ENCODE data around the gene RTL9.

Gene RTL9

GRCh38 chrX:110346681-110347080, 12.0 kb upstream of the RTL9 start:
- Histone ChIP-seq H3K4me1 (ENCODE audit: insufficient read depth, low read length) (no peaks in the 10 kb centered on the region), H3K36me3 (ENCODE audit: insufficient read depth, low read length) (no peaks in the 10 kb centered on the region), H3K9ac (ENCODE audit: low read depth, low read length) (no peak overlapping the region), H3K27me3 (ENCODE audit: insufficient read depth, low read length) (no peaks in the 10 kb centered on the region), H3K27ac (ENCODE audit: low read depth, low read length) (no peak overlapping the region), H3K4me3 (ENCODE audit: low read length) (no peak overlapping the region), H3K9me3 (ENCODE audit: insufficient read depth, low read depth, low read length) (no peaks in the 10 kb centered on the region)
- WGBS = 68% methylated on average over 13 of the region's 17 CpGs

- no peak overlapping the region for H3K9ac ChIP-seq (ENCODE audit: low read depth, low read length)
- H3K4me1 ChIP-seq (ENCODE audit: insufficient read depth, low read length) = no peaks in the 10 kb centered on the region
- no peak overlapping the region for H3K4me3 ChIP-seq (ENCODE audit: low read length)
- no peaks in the 10 kb centered on the region for H3K27me3 ChIP-seq (ENCODE audit: insufficient read depth, low read length)
- H3K27ac ChIP-seq (ENCODE audit: low read depth, low read length) = no peak overlapping the region
- no peaks in the 10 kb centered on the region for H3K36me3 ChIP-seq (ENCODE audit: insufficient read depth, low read length)
- H3K9me3 ChIP-seq (ENCODE audit: insufficient read depth, low read depth, low read length) = no peaks in the 10 kb centered on the region
- WGBS = no CpG with 5 or more reads among the region's 1 CpG
Observed at GRCh38 chrX:110359273-110359672, 625 bp downstream of the RTL9 start.

GRCh38 chrX:110363244-110363643, 4.6 kb downstream of the RTL9 start:
- Histone ChIP-seq H3K27me3 (ENCODE audit: insufficient read depth, low read length) (no peaks in the 10 kb centered on the region), H3K36me3 (ENCODE audit: insufficient read depth, low read length) (no peaks in the 10 kb centered on the region), H3K9me3 (ENCODE audit: insufficient read depth, low read depth, low read length) (no peaks in the 10 kb centered on the region), H3K9ac (ENCODE audit: low read depth, low read length) (no peak overlapping the region), H3K4me1 (ENCODE audit: insufficient read depth, low read length) (no peaks in the 10 kb centered on the region), H3K27ac (ENCODE audit: low read depth, low read length) (no peak overlapping the region), H3K4me3 (ENCODE audit: low read length) (no peak overlapping the region)
- no CpG with 5 or more reads among the region's 1 CpG for WGBS

- WGBS = 97% methylated on average over 2 of the region's 2 CpGs
- H3K27me3 ChIP-seq (ENCODE audit: insufficient read depth, low read length) = no peaks in the 10 kb centered on the region
Observed at GRCh38 chrX:110373310-110373709, 14.7 kb downstream of the RTL9 start.

GRCh38 chrX:110374559-110374958, 15.9 kb downstream of the RTL9 start:
- H3K9me3 ChIP-seq (ENCODE audit: insufficient read depth, low read depth, low read length) = no peaks in the 10 kb centered on the region
- H3K4me3 ChIP-seq (ENCODE audit: low read length) = no peak overlapping the region
- 92% methylated on average over 1 of the region's 1 CpG for WGBS
- no peak overlapping the region for H3K27ac ChIP-seq (ENCODE audit: low read depth, low read length)
- H3K27me3 ChIP-seq (ENCODE audit: insufficient read depth, low read length) = no peaks in the 10 kb centered on the region
- no peaks in the 10 kb centered on the region for H3K4me1 ChIP-seq (ENCODE audit: insufficient read depth, low read length)
- no peak overlapping the region for H3K9ac ChIP-seq (ENCODE audit: low read depth, low read length)
- H3K36me3 ChIP-seq (ENCODE audit: insufficient read depth, low read length) = no peaks in the 10 kb centered on the region

More at GRCh38 chrX:110373310-110373709, 14.7 kb downstream of the RTL9 start:
- Histone ChIP-seq H3K27ac (ENCODE audit: low read depth, low read length) (no peak overlapping the region), H3K9ac (ENCODE audit: low read depth, low read length) (no peak overlapping the region), H3K36me3 (ENCODE audit: insufficient read depth, low read length) (no peaks in the 10 kb centered on the region), H3K4me3 (ENCODE audit: low read length) (no peak overlapping the region), H3K9me3 (ENCODE audit: insufficient read depth, low read depth, low read length) (no peaks in the 10 kb centered on the region), H3K4me1 (ENCODE audit: insufficient read depth, low read length) (no peaks in the 10 kb centered on the region)

- H3K9ac ChIP-seq (ENCODE audit: low read depth, low read length) = no peak overlapping the region
- WGBS = 80% methylated on average over 2 of the region's 2 CpGs
- no peaks in the 10 kb centered on the region for H3K27me3 ChIP-seq (ENCODE audit: insufficient read depth, low read length)
- H3K4me3 ChIP-seq (ENCODE audit: low read length) = no peak overlapping the region
- H3K27ac ChIP-seq (ENCODE audit: low read depth, low read length) = no peak overlapping the region
- no peaks in the 10 kb centered on the region for H3K36me3 ChIP-seq (ENCODE audit: insufficient read depth, low read length)
- H3K9me3 ChIP-seq (ENCODE audit: insufficient read depth, low read depth, low read length) = no peaks in the 10 kb centered on the region
- H3K4me1 ChIP-seq (ENCODE audit: insufficient read depth, low read length) = no peaks in the 10 kb centered on the region
Observed at GRCh38 chrX:110381216-110381615, 22.6 kb downstream of the RTL9 start.

GRCh38 chrX:110383414-110383813, 24.8 kb downstream of the RTL9 start:
- no peaks in the 10 kb centered on the region for H3K9me3 ChIP-seq (ENCODE audit: insufficient read depth, low read depth, low read length)
- H3K4me3 ChIP-seq (ENCODE audit: low read length) = no peak overlapping the region
- H3K27ac ChIP-seq (ENCODE audit: low read depth, low read length) = no peak overlapping the region
- 78% methylated on average over 2 of the region's 2 CpGs for WGBS
- no peaks in the 10 kb centered on the region for H3K27me3 ChIP-seq (ENCODE audit: insufficient read depth, low read length)
- no peak overlapping the region for H3K9ac ChIP-seq (ENCODE audit: low read depth, low read length)
- H3K4me1 ChIP-seq (ENCODE audit: insufficient read depth, low read length) = no peaks in the 10 kb centered on the region
- no peaks in the 10 kb centered on the region for H3K36me3 ChIP-seq (ENCODE audit: insufficient read depth, low read length)

- Histone ChIP-seq H3K36me3 (ENCODE audit: insufficient read depth, low read length) (no peaks in the 10 kb centered on the region), H3K9ac (ENCODE audit: low read depth, low read length) (no peak overlapping the region), H3K9me3 (ENCODE audit: insufficient read depth, low read depth, low read length) (no peaks in the 10 kb centered on the region), H3K27me3 (ENCODE audit: insufficient read depth, low read length) (no peaks in the 10 kb centered on the region), H3K27ac (ENCODE audit: low read depth, low read length) (no peak overlapping the region), H3K4me3 (ENCODE audit: low read length) (no peak overlapping the region), H3K4me1 (ENCODE audit: insufficient read depth, low read length) (no peaks in the 10 kb centered on the region)
- 100% methylated on average over 2 of the region's 2 CpGs for WGBS
Observed at GRCh38 chrX:110384490-110384889, 25.8 kb downstream of the RTL9 start.

- no peaks in the 10 kb centered on the region for H3K4me1 ChIP-seq (ENCODE audit: insufficient read depth, low read length)
- H3K4me3 ChIP-seq (ENCODE audit: low read length) = no peak overlapping the region
- no peaks in the 10 kb centered on the region for H3K27me3 ChIP-seq (ENCODE audit: insufficient read depth, low read length)
- no peak overlapping the region for H3K27ac ChIP-seq (ENCODE audit: low read depth, low read length)
- 79% methylated on average over 2 of the region's 2 CpGs for WGBS
- H3K36me3 ChIP-seq (ENCODE audit: insufficient read depth, low read length) = no peaks in the 10 kb centered on the region
- no peaks in the 10 kb centered on the region for H3K9me3 ChIP-seq (ENCODE audit: insufficient read depth, low read depth, low read length)
- H3K9ac ChIP-seq (ENCODE audit: low read depth, low read length) = no peak overlapping the region
Observed at GRCh38 chrX:110389570-110389969, 30.9 kb downstream of the RTL9 start.

- no peak overlapping the region for H3K4me3 ChIP-seq (ENCODE audit: low read length)
- no peaks in the 10 kb centered on the region for H3K36me3 ChIP-seq (ENCODE audit: insufficient read depth, low read length)
- H3K9me3 ChIP-seq (ENCODE audit: insufficient read depth, low read depth, low read length) = no peaks in the 10 kb centered on the region
- no peaks in the 10 kb centered on the region for H3K27me3 ChIP-seq (ENCODE audit: insufficient read depth, low read length)
- H3K4me1 ChIP-seq (ENCODE audit: insufficient read depth, low read length) = no peaks in the 10 kb centered on the region
- H3K27ac ChIP-seq (ENCODE audit: low read depth, low read length) = no peak overlapping the region
- no peak overlapping the region for H3K9ac ChIP-seq (ENCODE audit: low read depth, low read length)
Observed at GRCh38 chrX:110391086-110391485, 32.4 kb downstream of the RTL9 start.

GRCh38 chrX:110394651-110395050, 36.0 kb downstream of the RTL9 start:
- no peak overlapping the region for H3K4me3 ChIP-seq (ENCODE audit: low read length)
- peaks cover 2% of the 10 kb centered on the region; the same call in 1 of the 2 replicates for H3K4me1 ChIP-seq (ENCODE audit: insufficient read depth, low read length)
- H3K27me3 ChIP-seq (ENCODE audit: insufficient read depth, low read length) = no peaks in the 10 kb centered on the region
- 82% methylated on average over 2 of the region's 2 CpGs for WGBS
- no peaks in the 10 kb centered on the region for H3K36me3 ChIP-seq (ENCODE audit: insufficient read depth, low read length)
- no peak overlapping the region for H3K9ac ChIP-seq (ENCODE audit: low read depth, low read length)
- no peaks in the 10 kb centered on the region for H3K9me3 ChIP-seq (ENCODE audit: insufficient read depth, low read depth, low read length)
- no peak overlapping the region for H3K27ac ChIP-seq (ENCODE audit: low read depth, low read length)

GRCh38 chrX:110395877-110396276, 37.2 kb downstream of the RTL9 start:
- no peak overlapping the region for H3K4me3 ChIP-seq (ENCODE audit: low read length)
- peaks cover 2% of the 10 kb centered on the region; the same call in 1 of the 2 replicates for H3K4me1 ChIP-seq (ENCODE audit: insufficient read depth, low read length)
- H3K9me3 ChIP-seq (ENCODE audit: insufficient read depth, low read depth, low read length) = no peaks in the 10 kb centered on the region
- H3K27ac ChIP-seq (ENCODE audit: low read depth, low read length) = no peak overlapping the region
- H3K9ac ChIP-seq (ENCODE audit: low read depth, low read length) = no peak overlapping the region
- no peaks in the 10 kb centered on the region for H3K27me3 ChIP-seq (ENCODE audit: insufficient read depth, low read length)
- H3K36me3 ChIP-seq (ENCODE audit: insufficient read depth, low read length) = no peaks in the 10 kb centered on the region
- no CpG with 5 or more reads among the region's 1 CpG for WGBS
